GM21390 (cell line): ENCODE data around the gene ASZ1.
A peak's percentile ranks its signal among the peaks of the same experiment; 100 is the strongest.
"Not testable (repeated sequence)": the region's sequence is repeated elsewhere in the genome, so short reads cannot be mapped to it uniquely, and the experiment has no call there.

Source experiments
- ATAC-seq: cut with Tn5 transposase; IDR thresholded peaks from one replicate; pipeline ENCODE4 v1.9.1; 2021; ENCODE audit not compliant: unreplicated experiment

The ASZ1 gene, protein sequence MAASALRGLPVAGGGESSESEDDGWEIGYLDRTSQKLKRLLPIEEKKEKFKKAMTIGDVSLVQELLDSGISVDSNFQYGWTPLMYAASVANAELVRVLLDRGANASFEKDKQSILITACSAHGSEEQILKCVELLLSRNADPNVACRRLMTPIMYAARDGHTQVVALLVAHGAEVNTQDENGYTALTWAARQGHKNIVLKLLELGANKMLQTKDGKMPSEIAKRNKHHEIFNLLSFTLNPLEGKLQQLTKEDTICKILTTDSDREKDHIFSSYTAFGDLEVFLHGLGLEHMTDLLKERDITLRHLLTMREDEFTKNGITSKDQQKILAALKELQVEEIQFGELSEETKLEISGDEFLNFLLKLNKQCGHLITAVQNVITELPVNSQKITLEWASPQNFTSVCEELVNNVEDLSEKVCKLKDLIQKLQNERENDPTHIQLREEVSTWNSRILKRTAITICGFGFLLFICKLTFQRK

DNA sequence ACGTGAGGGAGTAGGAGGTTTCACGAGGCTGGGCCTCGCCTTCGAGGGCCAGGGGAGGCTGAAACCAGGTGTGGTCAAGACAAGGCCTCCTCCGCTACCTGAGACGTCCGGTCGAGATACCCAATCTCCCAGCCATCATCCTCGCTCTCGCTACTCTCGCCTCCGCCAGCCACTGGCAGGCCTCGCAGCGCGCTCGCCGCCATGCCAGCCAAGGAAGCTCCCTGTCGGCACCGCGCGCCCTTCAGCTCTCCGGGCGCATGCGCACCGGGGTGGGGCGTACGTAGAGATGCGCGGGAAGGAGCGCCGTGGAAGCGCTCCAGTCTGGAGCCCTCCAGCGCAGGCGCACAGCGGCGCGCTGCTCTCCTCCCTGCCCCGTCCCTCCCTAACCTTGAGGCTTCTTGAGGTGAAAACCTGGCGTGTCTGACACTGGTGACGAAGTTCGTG, at the start of gene ASZ1:
Gene ASZ1 (minus strand): TSS at position 236 of the 444 bp plus-strand sequence. CDS start 33 bp downstream, at position 203.
- no peak for ATAC-seq

DNA sequence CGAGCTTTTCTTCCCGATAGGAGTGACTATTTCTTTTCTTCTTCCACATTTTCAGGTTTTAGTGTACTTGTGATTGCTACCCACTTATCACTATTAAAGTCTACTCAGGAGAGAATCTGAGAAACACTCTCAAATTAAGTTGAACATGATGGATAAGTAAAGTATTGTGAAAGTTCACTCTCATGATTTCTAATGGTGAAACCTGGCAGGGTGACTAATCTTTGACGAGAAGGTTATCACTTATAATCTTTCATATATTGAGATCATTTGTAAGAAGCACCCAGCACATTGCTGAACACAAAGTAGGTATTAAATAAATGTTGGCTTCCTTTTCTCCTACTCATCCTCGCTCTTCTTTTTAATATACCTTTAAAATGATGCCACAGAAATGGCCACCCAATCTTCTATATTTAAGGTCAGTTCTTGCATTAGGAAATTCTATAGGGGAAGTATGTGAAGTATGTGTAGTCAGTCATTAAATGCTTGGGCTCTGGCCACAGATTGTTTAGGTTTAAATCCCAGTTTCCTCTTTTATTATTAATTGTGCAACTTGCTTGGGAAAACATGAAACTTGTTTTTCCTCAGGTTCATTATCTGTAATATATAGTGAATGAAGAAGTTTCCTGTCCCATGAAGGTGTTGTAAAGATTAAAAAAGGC, 49.4 kb upstream of the ASZ1 start:
- ATAC-seq: no peak

DNA sequence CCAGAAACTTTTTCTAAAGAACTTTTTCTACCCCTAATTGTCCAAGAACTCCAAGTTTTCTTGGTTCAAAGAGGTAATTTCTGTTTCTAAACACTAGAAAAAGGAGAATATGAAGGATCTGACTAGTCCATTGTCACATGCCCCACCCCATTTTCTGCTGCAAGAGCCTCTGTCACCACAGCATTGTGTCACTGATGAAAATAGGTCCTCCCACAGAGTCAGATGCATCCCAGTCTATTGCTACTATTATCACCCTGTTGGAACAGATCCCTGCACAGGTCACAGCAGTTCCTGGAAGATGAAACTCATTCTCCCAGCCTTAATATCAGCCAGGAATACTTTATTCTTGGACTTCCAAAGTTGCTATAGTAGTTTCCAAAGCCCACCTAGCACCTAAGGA, 45.0 kb upstream of the ASZ1 start:
- ATAC-seq: no peak

DNA sequence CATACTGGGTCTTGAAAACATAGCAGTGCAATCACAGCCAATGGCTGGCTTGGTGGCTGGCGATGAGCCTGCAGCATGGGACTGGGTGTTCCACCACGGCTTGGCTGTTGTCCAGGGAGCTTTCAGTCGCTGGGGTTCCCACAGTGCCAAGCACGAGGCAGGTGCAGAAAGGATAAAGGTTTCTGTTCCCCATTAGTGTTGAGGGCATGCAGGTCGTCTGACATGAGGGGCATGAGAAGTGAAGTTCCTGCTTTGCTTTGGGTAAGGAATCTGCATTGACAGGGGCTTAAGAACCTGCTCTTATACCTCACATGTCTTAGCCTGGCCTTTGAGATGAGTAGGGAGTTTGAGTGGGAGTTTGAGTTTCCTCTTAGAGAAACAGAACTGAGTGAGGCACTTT, 43.5 kb upstream of the ASZ1 start:
- ATAC-seq: peak; percentile 50

DNA sequence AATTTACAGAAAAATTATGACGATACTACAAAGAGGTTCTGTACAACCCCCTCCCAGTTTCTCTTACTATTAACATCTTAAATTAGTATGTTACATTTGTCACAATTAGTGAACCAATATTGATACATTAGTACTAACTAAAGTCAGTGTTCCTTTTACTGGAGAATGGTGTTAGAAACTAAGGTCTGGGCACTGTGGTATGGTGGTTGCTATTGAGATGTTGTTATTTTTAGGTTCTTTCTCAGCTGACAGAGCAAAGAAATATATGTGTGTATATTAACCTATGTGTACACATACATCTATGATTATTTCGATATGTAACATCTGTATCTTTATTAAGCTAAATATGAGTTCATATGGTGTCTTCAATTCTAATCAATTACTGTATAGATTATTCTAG, 40.9 kb upstream of the ASZ1 start:
- ATAC-seq: no peak

DNA sequence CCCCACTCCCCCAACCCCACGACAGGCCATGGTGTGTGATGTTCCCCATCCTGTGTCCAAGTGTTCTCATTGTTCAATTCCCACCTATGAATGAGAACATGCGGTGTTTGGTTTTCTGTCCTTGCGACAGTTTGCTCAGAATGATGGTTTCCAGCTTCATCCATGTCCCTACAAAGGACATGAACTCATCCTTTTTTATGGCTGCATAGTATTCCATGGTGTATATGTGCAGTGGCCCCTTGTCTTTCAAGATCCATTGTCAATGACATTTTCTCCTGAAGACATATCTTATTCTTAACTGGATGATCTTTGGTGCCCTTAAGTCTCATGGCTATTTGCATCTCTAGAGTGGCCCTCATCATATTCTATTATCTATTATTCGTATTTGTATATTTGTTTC, 33.5 kb upstream of the ASZ1 start:
- not testable (repeated sequence) for ATAC-seq

DNA sequence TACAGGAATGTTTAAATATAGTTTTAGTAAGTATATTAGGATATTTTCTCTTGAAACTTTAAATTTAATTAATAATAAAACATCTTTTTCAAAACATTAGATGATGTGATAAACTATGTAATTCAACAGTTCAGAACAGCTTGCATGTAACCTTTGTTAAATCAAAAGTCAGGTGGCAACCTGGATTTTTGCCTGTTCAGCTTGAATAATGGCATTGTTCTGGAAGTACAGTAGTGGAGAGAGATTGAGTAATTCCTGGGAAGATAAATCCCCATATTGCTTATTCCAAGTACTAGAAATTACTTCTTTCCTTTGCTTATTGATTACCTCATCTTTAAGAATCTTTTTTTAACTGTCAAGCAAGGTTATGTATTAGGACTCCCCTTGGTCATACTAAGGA, 32.4 kb upstream of the ASZ1 start:
- ATAC-seq: no peak

DNA sequence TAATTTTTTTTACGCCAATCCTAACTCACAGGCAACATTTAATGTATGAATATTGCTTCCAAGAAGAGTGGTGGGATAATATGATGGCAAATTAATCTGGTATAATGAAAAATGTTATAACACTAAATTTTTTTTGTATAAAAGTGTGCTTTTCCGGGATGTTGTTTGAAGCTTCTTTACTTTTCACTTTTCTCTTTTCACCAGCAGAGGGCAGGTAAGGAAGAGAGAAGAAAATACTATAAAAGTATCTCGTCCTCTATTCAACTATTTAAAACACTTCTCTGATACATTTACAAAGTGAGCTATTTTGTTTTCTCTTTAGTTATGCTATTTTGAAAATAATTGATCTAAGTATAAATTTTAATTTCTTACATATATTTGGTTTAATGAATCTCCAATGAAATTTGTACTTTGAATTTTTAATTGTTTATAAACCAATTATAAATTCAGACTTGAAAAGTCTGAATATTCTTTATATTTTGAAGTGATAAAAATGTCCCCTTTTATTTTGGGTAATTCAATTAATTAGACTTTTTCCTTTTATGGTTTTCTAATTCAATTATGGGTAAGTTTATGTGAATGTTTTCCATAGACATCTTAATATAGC, 31.8 kb upstream of the ASZ1 start:
- no peak for ATAC-seq

DNA sequence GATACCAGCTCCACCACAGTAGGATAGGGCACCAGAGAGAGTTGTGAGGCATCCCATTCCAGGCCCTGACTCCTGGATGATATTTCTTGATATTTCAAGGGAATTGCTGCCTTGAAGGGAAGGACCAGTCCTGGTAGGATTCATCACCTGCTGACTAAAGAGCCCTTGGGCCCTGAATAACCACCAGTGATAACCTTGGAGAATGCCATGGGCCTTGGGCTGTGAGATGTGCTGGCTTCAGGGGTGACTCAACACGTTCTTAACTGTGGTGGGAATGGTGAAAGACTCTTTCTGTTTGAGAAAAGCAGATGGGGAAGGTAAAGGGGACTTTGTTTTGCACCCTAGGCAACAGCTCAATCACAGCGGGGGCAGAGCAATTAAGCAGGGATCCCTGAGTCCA, 21.4 kb upstream of the ASZ1 start:
- ATAC-seq: no peak

DNA sequence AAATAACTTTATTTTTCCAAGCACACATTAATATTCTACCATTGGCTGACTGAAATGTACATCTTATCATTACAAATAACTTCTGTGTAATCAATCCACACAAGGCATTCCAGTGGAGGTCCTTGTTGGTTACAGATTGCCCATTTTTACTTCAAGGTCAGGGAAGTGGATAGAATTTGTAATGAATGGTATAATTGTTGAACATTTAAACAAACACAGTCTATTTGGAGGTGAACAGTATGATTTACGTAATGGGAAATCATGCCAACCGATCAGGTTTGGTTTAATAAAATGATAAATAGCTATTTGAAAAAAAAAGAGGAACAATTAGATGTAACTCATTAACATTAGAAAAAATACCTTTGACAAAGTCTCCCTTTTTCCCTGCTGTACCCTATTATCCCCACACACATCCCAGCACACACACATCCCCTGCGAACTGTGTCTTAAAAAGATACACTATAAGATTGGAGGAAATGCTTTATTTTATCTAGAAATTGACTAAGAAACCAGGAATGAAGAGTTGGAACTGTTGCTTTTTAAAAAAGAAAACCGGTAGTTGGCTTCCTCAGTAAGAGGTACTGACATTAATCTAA, 19.0 kb upstream of the ASZ1 start:
- ATAC-seq: no peak

DNA sequence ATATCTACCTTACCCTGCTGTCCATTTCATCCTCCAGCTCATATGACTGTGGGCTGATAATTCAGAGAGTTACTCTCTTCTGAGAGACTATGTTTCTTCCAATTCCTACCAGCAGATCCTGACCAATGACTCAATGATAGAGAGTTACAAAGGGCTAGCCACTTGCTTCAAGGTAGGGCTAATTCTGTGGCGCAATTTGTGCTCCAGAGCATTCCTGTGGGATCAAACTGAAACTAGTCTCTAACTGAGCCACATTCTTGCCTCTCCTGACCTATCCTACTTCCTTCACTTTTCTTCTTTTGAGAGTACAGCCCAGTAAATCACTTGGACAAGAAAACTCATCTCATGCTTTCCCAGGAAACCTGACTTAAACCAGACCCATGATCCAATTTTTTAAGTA, 17.9 kb upstream of the ASZ1 start:
- ATAC-seq: no peak

DNA sequence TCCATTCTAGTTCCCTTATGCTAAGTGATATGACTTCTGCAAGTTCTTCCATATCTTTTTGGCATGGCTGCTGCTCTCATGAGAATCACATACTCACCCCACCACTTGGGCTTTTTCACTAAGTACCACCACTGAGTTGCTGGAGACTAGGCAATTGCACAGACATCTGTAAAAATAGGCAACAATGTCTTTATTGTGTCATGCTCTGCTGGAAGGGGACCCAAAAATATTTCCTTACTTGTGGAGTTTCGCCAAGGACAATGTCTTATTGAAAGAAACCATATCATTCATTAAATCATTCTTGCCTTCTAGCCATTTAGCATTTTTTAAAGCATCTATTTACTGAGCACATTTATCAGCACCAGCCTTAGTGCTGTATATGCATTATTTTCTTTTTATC, 17.4 kb upstream of the ASZ1 start:
- ATAC-seq: no peak

DNA sequence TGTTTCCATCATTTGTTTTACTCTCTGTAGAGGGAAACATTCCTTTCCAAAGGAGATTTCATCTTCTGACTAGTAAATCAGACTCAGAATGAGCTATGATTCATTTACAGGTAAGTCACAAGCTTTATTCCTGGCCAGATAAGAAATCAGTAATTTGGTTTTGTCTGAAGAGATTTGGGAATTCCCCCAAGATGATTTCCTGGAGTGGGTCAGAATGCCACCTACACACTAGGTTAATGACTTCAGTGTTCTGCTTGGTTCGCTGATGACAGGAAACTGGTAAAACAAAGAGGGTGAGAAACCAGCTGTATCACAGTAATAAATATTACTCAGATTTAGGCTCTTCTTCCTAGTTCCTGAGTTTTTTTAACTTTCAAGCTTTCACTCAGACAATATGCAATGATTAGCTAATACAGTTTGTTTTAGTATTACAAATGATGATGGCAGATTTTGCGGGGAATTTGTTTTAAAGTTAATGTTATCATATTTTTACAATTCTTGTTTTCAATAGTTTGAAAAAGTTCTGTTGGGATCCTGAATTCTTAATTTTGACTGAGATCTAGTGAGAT, 8.3 kb upstream of the ASZ1 start:
- peak; percentile 93 for ATAC-seq

DNA sequence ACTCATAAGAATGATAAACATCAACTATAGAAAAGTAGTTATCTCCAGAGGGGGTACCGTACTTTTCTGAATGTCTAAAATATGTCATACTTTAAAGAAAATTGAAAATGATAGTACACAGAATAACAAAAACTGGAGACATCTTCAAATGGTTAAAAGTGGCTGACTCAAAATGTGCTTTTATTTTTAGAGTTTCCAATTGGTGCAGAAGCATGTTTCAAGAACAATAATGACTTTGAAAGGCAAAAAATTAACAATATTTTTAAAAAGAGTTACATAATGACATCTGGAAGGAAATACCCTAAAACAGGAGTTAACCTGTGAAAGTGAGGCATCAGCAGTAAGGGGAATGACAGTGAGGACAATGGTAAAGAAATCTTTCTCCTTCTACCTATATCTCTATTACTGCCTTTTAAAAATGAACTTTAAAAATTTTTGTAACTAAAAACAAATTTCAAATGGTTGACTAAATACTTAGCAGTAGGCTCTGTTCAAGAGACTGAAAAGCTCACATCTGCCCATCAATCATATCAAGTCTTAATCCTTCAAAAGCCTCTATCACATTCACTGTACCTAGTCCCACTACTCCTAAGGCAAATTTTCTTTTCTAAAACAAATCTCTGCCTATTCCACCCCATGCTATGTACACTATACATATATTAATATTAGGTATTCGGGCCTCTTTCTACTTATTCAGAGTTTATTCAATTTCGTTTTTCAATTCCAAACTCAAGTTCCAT, 3.0 kb downstream of the ASZ1 start:
- peak; percentile 67 for ATAC-seq

DNA sequence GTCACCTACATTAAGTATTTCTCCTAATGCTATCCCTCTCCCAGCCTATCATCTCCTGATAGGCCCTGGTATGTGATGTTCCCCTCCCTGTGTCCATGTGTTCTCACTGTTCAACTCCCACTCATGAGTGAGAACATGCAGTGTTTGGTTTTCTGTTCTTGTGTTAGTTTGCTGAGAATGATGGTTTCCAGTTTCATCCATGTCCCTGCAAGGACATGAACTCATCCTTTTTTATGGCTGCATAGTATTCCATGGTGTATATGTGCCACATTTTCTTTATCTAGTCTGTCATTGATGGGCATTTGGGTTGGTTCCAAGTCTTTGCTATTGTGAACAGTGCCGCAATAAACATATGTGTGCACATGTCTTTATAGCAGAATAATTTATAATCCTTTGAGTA, 12.7 kb downstream of the ASZ1 start:
- ATAC-seq: not testable (repeated sequence)

DNA sequence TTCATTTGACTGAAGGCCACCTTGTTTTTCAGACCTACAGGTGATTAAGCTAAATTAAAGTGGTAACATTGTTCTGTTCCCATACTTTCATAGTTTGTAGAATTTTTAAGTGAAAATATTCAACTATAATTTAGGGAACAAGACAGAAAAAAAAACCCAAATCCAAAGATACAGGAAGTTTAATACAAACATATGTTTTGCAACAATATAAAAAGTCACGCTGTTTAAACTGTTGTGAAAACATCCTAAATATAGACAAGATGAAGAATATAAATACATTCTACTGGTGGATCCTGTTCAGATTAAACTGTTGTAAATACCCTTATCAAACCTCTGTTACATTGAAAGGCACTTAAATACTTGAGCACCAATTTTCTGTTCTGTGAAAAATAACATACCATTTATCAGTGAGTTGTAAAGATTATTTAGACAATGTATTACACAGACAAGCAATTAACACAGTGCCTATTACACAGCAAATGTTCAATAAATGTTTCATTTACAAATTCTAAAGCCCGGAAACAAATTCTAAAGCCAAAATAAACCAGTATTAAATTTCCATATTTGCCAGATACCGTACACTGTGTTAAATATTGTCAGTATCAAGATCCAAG, 14.2 kb downstream of the ASZ1 start:
- ATAC-seq: no peak

DNA sequence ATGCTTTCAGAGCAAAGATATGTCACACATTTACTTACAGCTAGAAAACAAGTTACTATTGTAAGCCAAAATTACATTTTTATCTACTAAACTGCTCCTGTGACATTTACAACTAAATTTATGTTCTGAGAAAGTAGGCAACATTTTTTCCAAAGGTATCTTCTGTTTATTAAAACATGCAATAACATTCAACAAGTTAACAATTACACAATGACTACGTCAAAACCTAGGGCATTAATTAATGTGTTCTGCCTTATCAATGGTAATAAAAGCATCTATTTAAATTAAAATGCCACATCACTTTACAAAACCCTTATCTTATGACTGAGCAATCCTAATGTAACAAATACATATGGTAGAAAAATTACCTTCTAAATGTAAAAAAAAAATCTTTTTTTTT, 14.9 kb downstream of the ASZ1 start:
- no peak for ATAC-seq

DNA sequence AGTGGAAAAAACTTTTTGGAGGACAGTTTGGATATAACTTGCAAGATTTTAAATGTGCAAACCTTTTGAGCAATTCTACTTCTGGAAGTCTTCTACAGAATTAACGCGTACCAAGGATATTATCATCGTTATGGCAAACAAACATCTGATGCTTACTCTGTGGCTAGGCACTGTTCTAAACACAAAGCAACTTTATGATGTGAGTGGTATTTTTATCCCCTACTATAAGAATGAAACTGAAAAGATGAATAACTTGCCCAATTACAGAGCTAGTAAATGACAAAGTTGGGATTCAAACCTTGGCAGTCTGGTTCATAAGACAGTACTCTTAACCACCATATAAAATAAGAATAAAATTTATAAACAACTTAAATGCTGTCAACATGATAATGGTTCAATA, 15.8 kb downstream of the ASZ1 start:
- ATAC-seq: no peak

DNA sequence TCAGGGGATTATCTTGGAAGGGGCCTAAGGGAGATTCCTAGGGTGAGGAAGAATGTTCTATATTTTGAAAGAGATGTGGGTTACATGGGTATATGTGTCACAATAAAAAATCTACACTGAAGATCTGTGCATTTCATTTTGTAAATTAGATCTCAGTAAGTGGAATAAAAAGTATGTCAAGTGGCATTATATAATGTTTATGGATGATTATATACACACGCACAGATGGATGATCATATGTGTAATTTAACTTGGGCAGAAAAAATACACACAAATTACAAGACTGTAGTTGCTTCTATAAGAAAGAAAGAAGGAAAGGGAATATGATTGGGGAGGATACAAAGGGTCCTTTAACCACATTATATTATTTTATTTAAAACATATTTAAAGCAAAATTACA, 18.5 kb downstream of the ASZ1 start:
- no peak for ATAC-seq

DNA sequence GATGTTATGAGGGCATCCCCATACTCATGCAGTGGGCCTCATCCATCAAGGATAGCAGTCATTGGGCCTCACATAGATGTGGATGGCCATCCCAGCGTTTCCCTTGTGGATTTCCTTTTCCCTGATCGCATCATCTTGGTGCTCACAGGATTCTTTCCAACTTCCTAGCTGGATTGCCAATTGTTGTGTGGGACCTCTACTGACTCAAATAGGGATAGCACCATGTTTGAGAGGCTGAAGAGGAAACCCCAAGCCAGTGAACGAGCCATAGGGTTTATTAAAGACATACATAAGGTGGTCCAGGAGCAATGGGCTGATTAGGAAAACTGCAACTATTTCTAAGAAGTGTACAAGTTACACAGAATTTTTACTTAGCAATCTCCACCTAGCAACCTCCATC, 21.8 kb downstream of the ASZ1 start:
- no peak for ATAC-seq
